ENCODE data around the gene PLCB1. TPM values are rescaled to one million over a fixed set of nuclear protein-coding genes. Genes with fewer than 3 reads are reported as not detected.

PLCB1 gene
- total and polyA plus RNA-seq, 10 of the 15 experiments (the other 5 are each of a cell fraction or from before 2014, with no cell fraction given), result 0.05 to 5.3 (median 0.17) TPM; not detected in 1

GRCh38 chr20:8913456-8913855 lies 781.4 kb downstream of the PLCB1 start (continued):
- TF ChIP-seq, protein P1, sequence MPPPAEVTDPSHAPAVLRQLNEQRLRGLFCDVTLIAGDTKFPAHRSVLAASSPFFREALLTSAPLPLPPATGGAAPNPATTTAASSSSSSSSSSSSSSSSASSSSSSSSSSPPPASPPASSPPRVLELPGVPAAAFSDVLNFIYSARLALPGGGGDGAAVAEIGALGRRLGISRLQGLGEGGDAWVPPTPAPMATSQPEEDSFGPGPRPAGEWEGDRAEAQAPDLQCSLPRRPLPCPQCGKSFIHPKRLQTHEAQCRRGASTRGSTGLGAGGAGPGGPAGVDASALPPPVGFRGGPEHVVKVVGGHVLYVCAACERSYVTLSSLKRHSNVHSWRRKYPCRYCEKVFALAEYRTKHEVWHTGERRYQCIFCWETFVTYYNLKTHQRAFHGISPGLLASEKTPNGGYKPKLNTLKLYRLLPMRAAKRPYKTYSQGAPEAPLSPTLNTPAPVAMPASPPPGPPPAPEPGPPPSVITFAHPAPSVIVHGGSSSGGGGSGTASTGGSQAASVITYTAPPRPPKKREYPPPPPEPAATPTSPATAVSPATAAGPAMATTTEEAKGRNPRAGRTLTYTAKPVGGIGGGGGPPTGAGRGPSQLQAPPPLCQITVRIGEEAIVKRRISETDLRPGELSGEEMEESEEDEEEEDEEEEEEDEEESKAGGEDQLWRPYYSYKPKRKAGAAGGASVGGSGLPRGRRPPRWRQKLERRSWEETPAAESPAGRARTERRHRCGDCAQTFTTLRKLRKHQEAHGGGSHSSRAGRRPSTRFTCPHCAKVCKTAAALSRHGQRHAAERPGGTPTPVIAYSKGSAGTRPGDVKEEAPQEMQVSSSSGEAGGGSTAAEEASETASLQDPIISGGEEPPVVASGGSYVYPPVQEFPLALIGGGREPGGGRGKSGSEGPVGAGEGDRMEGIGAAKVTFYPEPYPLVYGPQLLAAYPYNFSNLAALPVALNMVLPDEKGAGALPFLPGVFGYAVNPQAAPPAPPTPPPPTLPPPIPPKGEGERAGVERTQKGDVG (CRISPR knock-in tag; IDR thresholded peaks at IDR 0.05), result no peak
- TF ChIP-seq ZNF24 (IDR thresholded peaks at IDR 0.05) (no peak), TAF1 (IDR thresholded peaks at IDR 0.05; ENCODE audit: borderline replicate concordance, low read depth, low read length) (no peak), ZNF622 (IDR thresholded peaks at IDR 0.05) (no peak), IKZF1 (conservative IDR thresholded peaks at IDR 0.05) (no peak)

- Histone ChIP-seq H3K27me3 (replicated peaks in 1 of 2; ENCODE audit: control insufficient read depth in 2 of 2, insufficient read depth in 2 of 2, low read length in 1 of 2) (no peaks in the 10 kb centered on the region), H3K79me2 (ENCODE audit: control insufficient read depth, insufficient read depth, low read length) (no peaks in the 10 kb centered on the region), H4K20me1 (ENCODE audit: control insufficient read depth, insufficient read depth) (no peaks in the 10 kb centered on the region), H3K36me3 (ENCODE audit: control insufficient read depth in 2 of 2, insufficient read depth in 2 of 2, low read length in 1 of 2) (no peaks in the 10 kb centered on the region), H3K27ac (ENCODE audit: control insufficient read depth, insufficient read depth) (no peak overlapping the region), H3K9me3 (replicated peaks; ENCODE audit: control insufficient read depth, insufficient read depth, low read length) (no peaks in the 10 kb centered on the region), H3K4me2 (ENCODE audit: control insufficient read depth, insufficient read depth) (no peak overlapping the region), H3K4me3 (no peak overlapping the region), H3K4me1 (ENCODE audit: control insufficient read depth, insufficient read depth, low read length) (no peaks in the 10 kb centered on the region), H3K9ac (ENCODE audit: control insufficient read depth, insufficient read depth, low read length) (no peak overlapping the region), H2AFZ (ENCODE audit: control insufficient read depth, low read depth, low read length) (no peak overlapping the region)
- ChIA-PET CTCF (no interaction called here), POLR2A (no interaction called here), RAD21 (ENCODE audit: unreplicated experiment) (no interaction called here), SMC1A (ENCODE audit: uncharacterized antibody, unreplicated experiment) (interaction anchor here (0.6 kb wide), 1 partner anchor 180 kb away, joined by 3 read pairs; no protein-coding TSS in a partner anchor)
- in situ Hi-C loops (cut with MboI), result no loop called here
- BruUV-seq (replicated peaks), result no TSS peak
- FAIRE-seq (no peak), ATAC-seq (no peak), DNase-seq (ENCODE audit: low read depth, low spot score) (no peak)
- intact Hi-C loops (cut with micrococcal nuclease; ENCODE audit: unreplicated experiment), result no loop called here
- 0% methylated on average over 1 of the region's 1 CpG for WGBS (ENCODE audit: insufficient coverage, insufficient replicate concordance, low lambda C conversion rate, missing lambda C conversion rate)
- TF ChIP-seq ZNF207 (IDR thresholded peaks at IDR 0.05; ENCODE audit: borderline replicate concordance) (no peak), SMARCA5 (IDR thresholded peaks at IDR 0.05) (no peak), NFYB (IDR thresholded peaks at IDR 0.05; ENCODE audit: insufficient read depth, low read depth, low read length) (no peak), BCL11A (IDR thresholded peaks at IDR 0.05; ENCODE audit: low read depth, low read length) (no peak), MAX (IDR thresholded peaks at IDR 0.05; ENCODE audit: low read depth, low read length) (no peak), EGR1 (IDR thresholded peaks at IDR 0.05; ENCODE audit: borderline replicate concordance in 1 of 2, low read depth in 2 of 2, low read length in 2 of 2) (no peak)
- TF ChIP-seq, protein P2, sequence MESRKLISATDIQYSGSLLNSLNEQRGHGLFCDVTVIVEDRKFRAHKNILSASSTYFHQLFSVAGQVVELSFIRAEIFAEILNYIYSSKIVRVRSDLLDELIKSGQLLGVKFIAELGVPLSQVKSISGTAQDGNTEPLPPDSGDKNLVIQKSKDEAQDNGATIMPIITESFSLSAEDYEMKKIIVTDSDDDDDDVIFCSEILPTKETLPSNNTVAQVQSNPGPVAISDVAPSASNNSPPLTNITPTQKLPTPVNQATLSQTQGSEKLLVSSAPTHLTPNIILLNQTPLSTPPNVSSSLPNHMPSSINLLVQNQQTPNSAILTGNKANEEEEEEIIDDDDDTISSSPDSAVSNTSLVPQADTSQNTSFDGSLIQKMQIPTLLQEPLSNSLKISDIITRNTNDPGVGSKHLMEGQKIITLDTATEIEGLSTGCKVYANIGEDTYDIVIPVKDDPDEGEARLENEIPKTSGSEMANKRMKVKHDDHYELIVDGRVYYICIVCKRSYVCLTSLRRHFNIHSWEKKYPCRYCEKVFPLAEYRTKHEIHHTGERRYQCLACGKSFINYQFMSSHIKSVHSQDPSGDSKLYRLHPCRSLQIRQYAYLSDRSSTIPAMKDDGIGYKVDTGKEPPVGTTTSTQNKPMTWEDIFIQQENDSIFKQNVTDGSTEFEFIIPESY (IDR thresholded peaks at IDR 0.05), result no peak
These were observed 782.4 kb downstream of the PLCB1 start for GRCh38 chr20:8914421-8914820.
